Neural cell (in vitro differentiated cells): ENCODE measurements around the gene ILF3. TPM values are rescaled to one million over a fixed set of nuclear protein-coding genes. Genes with fewer than 3 reads are reported as not detected.

Source experiments
- H2AFZ ChIP-seq: fragments of 200-600, 300-800 bp; sonication (generic), shearing (Covaris generic); 2 replicates; pipeline ENCODE4 v1.6.0; 2014; ENCODE audit warnings: low read depth, mild to moderate bottlenecking, antibody characterized with exemption, low read length, moderate library complexity
- H3F3A ChIP-seq: fragments of 200-600 bp; shearing (Covaris generic); 2 replicates; pipeline ENCODE4 v1.6.1; 2016; ENCODE audit warnings: mild to moderate bottlenecking, moderate library complexity, mixed read lengths, antibody characterized with exemption, low read length; ENCODE audit not compliant: insufficient read depth, poor library complexity, severe bottlenecking
- H3K27ac ChIP-seq: fragments of 200-600, 300-800 bp; sonication (generic), shearing (Covaris generic); 2 replicates; pipeline ENCODE4 v1.5.1; 2014; ENCODE audit warnings: mild to moderate bottlenecking, low read length, moderate library complexity
- H3K27me3 ChIP-seq: fragments of 300-800, 200-600 bp; sonication (generic), shearing (Covaris generic); 2 replicates; pipeline ENCODE4 v1.6.0; 2014; ENCODE audit warnings: mild to moderate bottlenecking, low read depth, low read length, moderate library complexity; ENCODE audit not compliant: insufficient read depth
- H3K36me3 ChIP-seq: fragments of 300-800, 200-600 bp; sonication (generic), shearing (Covaris generic); 2 replicates; pipeline ENCODE4 v1.5.1; 2014; ENCODE audit warnings: mild to moderate bottlenecking, antibody characterized with exemption, low read length, moderate library complexity; ENCODE audit not compliant: insufficient read depth
- H3K4me2 ChIP-seq: fragments of 300-800, 200-600 bp; sonication (generic), shearing (Covaris generic); 2 replicates; pipeline ENCODE4 v1.6.0; 2014; ENCODE audit warnings: mild to moderate bottlenecking, low read length
- H3K4me3 ChIP-seq: fragments of 300-800, 200-600 bp; sonication (generic), shearing (Covaris generic); 2 replicates; pipeline ENCODE4 v1.5.1; 2014; ENCODE audit warnings: mild to moderate bottlenecking, low read length, moderate library complexity
- H3K79me2 ChIP-seq: fragments of 200-600 bp; shearing (Covaris generic); replicated peaks from 2 replicates; pipeline ENCODE4 v1.6.0; 2014; ENCODE audit warnings: mild to moderate bottlenecking, low read length, moderate library complexity; ENCODE audit not compliant: insufficient read depth
- H3K9ac ChIP-seq: fragments of 300-800, 200-600 bp; sonication (generic), shearing (Covaris generic); 2 replicates; pipeline ENCODE4 v1.6.1; 2016; ENCODE audit warnings: mild to moderate bottlenecking, low read length, mixed read lengths
- H3K9me2 ChIP-seq: fragments of 200-600 bp; shearing (Covaris generic); 2 replicates; pipeline ENCODE4 v1.6.1; 2016; ENCODE audit warnings: mild to moderate bottlenecking, low read length, mixed read lengths; ENCODE audit not compliant: insufficient read depth
- H3K9me3 ChIP-seq: fragments of 200-600, 300-800 bp; sonication (generic), shearing (Covaris generic); 2 replicates; pipeline ENCODE4 v1.6.1; 2016; ENCODE audit warnings: mild to moderate bottlenecking, mixed run types, low read length, moderate library complexity, mixed read lengths
- H4K20me1 ChIP-seq: fragments of 200-600 bp; shearing (Covaris generic); 2 replicates; pipeline ENCODE4 v1.6.1; 2016; ENCODE audit warnings: mild to moderate bottlenecking, mixed run types; ENCODE audit not compliant: insufficient read depth
- EP300 ChIP-seq: fragments of 450-650 bp; conservative IDR thresholded peaks from 2 replicates; pipeline ENCODE4 v1.6.1; 2014; ENCODE audit warnings: antibody characterized with exemption, mild to moderate bottlenecking, moderate library complexity; ENCODE audit not compliant: poor library complexity, severe bottlenecking
- EZH2 ChIP-seq: fragments of 200-600, 300-800 bp; shearing (Covaris generic), sonication (generic); IDR thresholded peaks from 2 replicates; pipeline ENCODE4 v1.6.1; 2014; ENCODE audit warnings: antibody characterized with exemption, low read length, borderline replicate concordance, mild to moderate bottlenecking; ENCODE audit not compliant: insufficient read depth, poor library complexity, severe bottlenecking
- MXI1 ChIP-seq: fragments of 450-650 bp; conservative IDR thresholded peaks from 2 replicates; pipeline ENCODE4 v1.6.1; 2014; ENCODE audit warnings: antibody characterized with exemption, mild to moderate bottlenecking; ENCODE audit not compliant: poor library complexity, severe bottlenecking
- POLR2AphosphoS5 ChIP-seq: IDR thresholded peaks from 2 replicates; pipeline ENCODE4 v1.6.1; 2012
- RAD21 ChIP-seq: fragments of 450-650 bp; conservative IDR thresholded peaks from 2 replicates; pipeline ENCODE4 v1.6.1; 2014; ENCODE audit warnings: antibody characterized with exemption, mild to moderate bottlenecking, moderate library complexity
- SMC3 ChIP-seq: fragments of 450-650 bp; conservative IDR thresholded peaks from 2 replicates; pipeline ENCODE4 v1.6.1; 2014; ENCODE audit warnings: antibody characterized with exemption, mild to moderate bottlenecking, moderate library complexity; ENCODE audit not compliant: poor library complexity
- TAF1 ChIP-seq: IDR thresholded peaks from 2 replicates; pipeline ENCODE4 v1.6.1; 2012; ENCODE audit warnings: low read depth
- polyA minus RNA-seq: library from RNA; depleted of rRNA, polyadenylated mRNA; stranded (reverse); fragments of >200 nt; gene quantifications from 2 replicates; pipeline ENCODE4 v1.2.3, GENCODE V29; 2014
- polyA plus RNA-seq: library from polyadenylated mRNA; depleted of rRNA; stranded (reverse); fragments of >200 nt; gene quantifications from 2 replicates; pipeline ENCODE4 v1.2.3, GENCODE V29; 2014
- TF ChIP-seq, protein P1 (sequence below): IDR thresholded peaks from 2 replicates; pipeline ENCODE4 v1.6.1; 2012; ENCODE audit warnings: borderline replicate concordance
- TF ChIP-seq, protein P2 (sequence below): fragments of 450-650 bp; IDR thresholded peaks from 2 replicates; pipeline ENCODE4 v1.5.1; 2014; ENCODE audit warnings: antibody characterized with exemption, mild to moderate bottlenecking, moderate library complexity; ENCODE audit not compliant: poor library complexity, severe bottlenecking

Gene ILF3
- polyA plus RNA-seq (464 and 522 TPM in 2 replicates), polyA minus RNA-seq (314 and 333 TPM in 2 replicates)

DNA sequence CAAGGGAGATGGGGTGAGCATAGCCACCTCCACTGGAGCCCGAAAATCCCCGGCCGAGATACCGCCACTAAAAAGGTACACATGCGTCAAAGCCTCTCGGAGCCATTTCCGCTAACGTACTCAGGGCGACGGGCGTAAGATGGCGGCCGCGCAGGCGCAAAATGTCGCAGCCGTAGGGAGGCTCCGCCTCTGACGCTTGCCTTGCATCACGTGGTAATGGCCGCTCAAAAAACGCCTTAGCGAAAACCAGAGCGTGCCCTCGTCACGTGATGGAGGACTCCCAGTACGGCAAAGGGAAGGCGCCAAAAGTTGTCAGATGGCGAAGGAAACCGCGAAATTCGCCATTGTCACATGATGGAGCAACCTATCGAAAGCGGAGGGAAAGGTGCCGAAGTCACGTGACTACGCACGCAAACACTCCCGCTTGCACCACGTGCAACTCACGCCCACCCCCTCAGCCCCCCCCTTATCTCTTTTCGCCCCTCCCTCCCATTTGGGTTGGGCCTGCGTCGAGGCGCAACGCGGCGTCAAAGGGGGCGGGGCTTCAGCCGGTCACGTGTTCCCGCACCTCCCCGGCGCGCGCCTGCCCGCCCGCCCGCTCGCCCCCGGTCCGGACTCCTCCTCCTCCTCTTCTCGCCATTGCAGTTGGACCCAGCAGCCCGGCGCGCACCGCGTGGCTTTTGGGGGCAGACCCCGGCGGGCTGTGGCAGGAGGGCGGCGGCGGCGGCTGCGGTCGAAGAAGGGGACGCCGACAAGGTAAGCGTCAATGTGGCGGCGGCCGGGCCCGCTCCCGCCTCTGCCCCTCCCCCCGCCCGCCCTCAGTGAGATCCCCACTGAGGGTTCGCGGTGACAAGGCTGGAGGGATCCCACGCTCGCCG is at the start of gene ILF3:
TSS of gene ILF3 (plus strand) at position 615 of the 878 bp plus-strand sequence. CDS start 16,260 bp downstream, outside the sequence.
- Histone ChIP-seq H3K9me2 (no peaks in the 10 kb centered on the region), H3K27ac (peak within 1 kb of the TSS; percentile 98), H3K9me3 (no peaks in the 10 kb centered on the region), H3K4me3 (peak within 1 kb of the TSS; percentile 77), H3F3A (peaks cover 3% of the 10 kb centered on the region), H2AFZ (peak within 1 kb of the TSS; percentile 77), H3K9ac (peak within 1 kb of the TSS; percentile 100), H3K4me2 (peak within 1 kb of the TSS; percentile 97), H3K79me2 (peaks cover 48% of the 10 kb centered on the region), H4K20me1 (no peaks in the 10 kb centered on the region), H3K36me3 (no peaks in the 10 kb centered on the region), H3K27me3 (no peaks in the 10 kb centered on the region)
- TF ChIP-seq EZH2 (no peak), SMC3 (peak; percentile 39), RAD21 (no peak), TAF1 (peak; percentile 55), POLR2AphosphoS5 (peak; percentile 100), MXI1 (peak; percentile 91), EP300 (peak; percentile 82)
- TF ChIP-seq, protein P1, sequence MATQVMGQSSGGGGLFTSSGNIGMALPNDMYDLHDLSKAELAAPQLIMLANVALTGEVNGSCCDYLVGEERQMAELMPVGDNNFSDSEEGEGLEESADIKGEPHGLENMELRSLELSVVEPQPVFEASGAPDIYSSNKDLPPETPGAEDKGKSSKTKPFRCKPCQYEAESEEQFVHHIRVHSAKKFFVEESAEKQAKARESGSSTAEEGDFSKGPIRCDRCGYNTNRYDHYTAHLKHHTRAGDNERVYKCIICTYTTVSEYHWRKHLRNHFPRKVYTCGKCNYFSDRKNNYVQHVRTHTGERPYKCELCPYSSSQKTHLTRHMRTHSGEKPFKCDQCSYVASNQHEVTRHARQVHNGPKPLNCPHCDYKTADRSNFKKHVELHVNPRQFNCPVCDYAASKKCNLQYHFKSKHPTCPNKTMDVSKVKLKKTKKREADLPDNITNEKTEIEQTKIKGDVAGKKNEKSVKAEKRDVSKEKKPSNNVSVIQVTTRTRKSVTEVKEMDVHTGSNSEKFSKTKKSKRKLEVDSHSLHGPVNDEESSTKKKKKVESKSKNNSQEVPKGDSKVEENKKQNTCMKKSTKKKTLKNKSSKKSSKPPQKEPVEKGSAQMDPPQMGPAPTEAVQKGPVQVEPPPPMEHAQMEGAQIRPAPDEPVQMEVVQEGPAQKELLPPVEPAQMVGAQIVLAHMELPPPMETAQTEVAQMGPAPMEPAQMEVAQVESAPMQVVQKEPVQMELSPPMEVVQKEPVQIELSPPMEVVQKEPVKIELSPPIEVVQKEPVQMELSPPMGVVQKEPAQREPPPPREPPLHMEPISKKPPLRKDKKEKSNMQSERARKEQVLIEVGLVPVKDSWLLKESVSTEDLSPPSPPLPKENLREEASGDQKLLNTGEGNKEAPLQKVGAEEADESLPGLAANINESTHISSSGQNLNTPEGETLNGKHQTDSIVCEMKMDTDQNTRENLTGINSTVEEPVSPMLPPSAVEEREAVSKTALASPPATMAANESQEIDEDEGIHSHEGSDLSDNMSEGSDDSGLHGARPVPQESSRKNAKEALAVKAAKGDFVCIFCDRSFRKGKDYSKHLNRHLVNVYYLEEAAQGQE = peak; percentile 92
- TF ChIP-seq, protein P2, sequence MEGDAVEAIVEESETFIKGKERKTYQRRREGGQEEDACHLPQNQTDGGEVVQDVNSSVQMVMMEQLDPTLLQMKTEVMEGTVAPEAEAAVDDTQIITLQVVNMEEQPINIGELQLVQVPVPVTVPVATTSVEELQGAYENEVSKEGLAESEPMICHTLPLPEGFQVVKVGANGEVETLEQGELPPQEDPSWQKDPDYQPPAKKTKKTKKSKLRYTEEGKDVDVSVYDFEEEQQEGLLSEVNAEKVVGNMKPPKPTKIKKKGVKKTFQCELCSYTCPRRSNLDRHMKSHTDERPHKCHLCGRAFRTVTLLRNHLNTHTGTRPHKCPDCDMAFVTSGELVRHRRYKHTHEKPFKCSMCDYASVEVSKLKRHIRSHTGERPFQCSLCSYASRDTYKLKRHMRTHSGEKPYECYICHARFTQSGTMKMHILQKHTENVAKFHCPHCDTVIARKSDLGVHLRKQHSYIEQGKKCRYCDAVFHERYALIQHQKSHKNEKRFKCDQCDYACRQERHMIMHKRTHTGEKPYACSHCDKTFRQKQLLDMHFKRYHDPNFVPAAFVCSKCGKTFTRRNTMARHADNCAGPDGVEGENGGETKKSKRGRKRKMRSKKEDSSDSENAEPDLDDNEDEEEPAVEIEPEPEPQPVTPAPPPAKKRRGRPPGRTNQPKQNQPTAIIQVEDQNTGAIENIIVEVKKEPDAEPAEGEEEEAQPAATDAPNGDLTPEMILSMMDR = peak; percentile 28

DNA sequence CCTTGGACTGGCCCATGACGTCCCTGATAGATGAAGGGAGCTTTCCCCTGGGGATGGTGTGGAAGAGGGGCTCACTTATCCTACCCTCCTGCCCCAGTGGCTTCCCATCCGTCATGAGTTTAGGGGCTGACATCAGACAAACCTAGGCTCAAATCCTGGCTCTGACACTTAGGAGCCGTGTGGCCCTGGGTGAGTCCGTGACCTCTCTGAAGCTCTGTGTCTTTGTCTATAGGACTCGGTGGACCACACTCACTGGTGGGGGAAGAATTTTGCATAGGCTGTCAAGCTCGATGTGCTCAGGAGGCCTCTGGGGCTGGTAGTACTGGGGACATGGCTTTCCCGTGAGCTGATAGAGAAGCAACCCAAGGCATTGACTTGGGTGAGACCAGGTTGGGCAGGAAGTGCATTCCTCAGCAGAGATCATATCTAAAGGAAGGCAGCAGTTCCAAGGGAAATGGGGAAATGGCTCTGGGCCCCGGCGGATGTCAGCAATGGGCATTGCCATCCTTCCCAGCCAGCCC is 49.6 kb upstream of the ILF3 start:
- H3K4me3 ChIP-seq = peak overlapping the region; percentile 97
- H2AFZ ChIP-seq = no peak overlapping the region
- H3K79me2 ChIP-seq = peaks cover 29% of the 10 kb centered on the region
- no peaks in the 10 kb centered on the region for H4K20me1 ChIP-seq
- H3K27me3 ChIP-seq = no peaks in the 10 kb centered on the region
- no peaks in the 10 kb centered on the region for H3K36me3 ChIP-seq
- no peak overlapping the region for H3K27ac ChIP-seq
- H3K4me2 ChIP-seq = no peak overlapping the region
- no peak overlapping the region for H3K9ac ChIP-seq
- no peaks in the 10 kb centered on the region for H3K9me3 ChIP-seq
- H3K9me2 ChIP-seq = no peaks in the 10 kb centered on the region
- no peak for TF ChIP-seq RAD21
- no peak for TF ChIP-seq TAF1
- TF ChIP-seq, protein P2 = no peak
- no peak for TF ChIP-seq SMC3
- TF ChIP-seq, protein P1 = no peak
- no peak for TF ChIP-seq EZH2
- no peak for TF ChIP-seq EP300
- TF ChIP-seq MXI1 = no peak
- no peak for TF ChIP-seq POLR2AphosphoS5
- no peaks in the 10 kb centered on the region for H3F3A ChIP-seq
